Measurements from ENCODE around the gene EXOC7.

- TF ChIP-seq, protein P1, sequence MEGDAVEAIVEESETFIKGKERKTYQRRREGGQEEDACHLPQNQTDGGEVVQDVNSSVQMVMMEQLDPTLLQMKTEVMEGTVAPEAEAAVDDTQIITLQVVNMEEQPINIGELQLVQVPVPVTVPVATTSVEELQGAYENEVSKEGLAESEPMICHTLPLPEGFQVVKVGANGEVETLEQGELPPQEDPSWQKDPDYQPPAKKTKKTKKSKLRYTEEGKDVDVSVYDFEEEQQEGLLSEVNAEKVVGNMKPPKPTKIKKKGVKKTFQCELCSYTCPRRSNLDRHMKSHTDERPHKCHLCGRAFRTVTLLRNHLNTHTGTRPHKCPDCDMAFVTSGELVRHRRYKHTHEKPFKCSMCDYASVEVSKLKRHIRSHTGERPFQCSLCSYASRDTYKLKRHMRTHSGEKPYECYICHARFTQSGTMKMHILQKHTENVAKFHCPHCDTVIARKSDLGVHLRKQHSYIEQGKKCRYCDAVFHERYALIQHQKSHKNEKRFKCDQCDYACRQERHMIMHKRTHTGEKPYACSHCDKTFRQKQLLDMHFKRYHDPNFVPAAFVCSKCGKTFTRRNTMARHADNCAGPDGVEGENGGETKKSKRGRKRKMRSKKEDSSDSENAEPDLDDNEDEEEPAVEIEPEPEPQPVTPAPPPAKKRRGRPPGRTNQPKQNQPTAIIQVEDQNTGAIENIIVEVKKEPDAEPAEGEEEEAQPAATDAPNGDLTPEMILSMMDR (IDR thresholded peaks at IDR 0.05) = no peak
- TF ChIP-seq POLR2AphosphoS5 (IDR thresholded peaks at IDR 0.05) = no peak
- no peak for TF ChIP-seq POLR2A (IDR thresholded peaks at IDR 0.05)
Measured at GRCh38 chr17:76121932-76122430, 18.4 kb upstream of the EXOC7 start.

Data from breast epithelium (tissue), 3 donors.